ENCODE data around the gene AGAP1.

Gene AGAP1

DNA sequence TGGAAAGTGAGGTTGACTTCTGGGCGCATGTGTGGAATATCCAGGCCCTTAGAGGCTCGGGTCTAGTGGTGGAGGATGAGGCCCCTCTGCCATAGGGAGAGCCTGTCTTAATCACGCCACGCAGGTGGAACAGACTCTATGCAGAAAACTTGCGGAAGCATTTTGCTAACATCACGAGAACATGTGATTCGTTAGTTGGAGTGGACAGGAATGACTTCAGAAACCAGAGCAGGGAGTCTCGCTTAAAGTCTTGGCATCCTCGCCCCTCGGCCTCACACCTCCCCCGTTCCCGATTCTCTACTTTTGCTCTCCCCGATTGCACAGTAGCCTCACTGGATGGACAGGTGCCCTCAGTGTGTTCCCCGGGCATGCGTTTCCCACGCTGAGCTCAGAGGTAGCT is 340.9 kb downstream of the AGAP1 start:
- DNase-seq = no peak

DNA sequence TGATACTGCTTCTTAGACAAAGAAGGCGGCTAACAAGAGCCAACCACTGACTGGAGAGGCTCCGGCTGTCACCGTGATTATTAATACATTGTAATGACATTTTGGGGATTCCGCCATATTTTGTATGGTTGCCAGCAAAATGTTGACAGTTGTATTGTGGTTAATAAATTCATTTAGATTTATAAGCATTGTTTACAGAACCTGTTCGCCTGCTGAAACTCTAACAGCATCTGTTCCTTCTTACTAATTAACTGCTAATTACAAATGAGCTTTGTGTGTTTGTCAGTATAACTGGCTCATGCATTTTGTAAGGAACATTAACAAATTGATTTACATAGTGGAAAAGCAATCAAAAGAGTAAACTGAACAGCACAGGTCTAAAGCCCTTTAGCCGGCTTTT is 342.0 kb downstream of the AGAP1 start:
- no peak for DNase-seq

GRCh38 chr2:235836491-235836911 is 342.7 kb downstream of the AGAP1 start:
- DNase-seq = peak; percentile 59

DNA sequence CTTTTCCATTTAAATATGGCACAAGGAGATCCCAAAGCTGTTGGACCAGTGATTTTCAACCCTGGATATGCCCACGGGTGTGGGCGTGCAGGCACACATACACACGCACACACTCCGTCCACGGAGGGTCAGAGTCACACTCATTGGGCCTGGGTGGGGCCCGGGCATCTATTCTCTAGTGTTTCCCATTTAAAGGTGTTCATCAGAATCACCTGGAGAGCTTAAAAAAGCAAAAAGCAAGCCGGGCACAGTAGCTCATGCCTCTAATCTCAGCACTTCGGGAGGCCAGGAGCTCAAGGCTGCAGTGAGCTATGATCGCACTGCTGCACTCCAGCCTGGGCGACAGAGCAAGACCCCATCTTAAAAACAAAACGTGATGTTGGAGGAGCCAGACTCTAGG is 345.4 kb downstream of the AGAP1 start:
- DNase-seq = no peak

DNA sequence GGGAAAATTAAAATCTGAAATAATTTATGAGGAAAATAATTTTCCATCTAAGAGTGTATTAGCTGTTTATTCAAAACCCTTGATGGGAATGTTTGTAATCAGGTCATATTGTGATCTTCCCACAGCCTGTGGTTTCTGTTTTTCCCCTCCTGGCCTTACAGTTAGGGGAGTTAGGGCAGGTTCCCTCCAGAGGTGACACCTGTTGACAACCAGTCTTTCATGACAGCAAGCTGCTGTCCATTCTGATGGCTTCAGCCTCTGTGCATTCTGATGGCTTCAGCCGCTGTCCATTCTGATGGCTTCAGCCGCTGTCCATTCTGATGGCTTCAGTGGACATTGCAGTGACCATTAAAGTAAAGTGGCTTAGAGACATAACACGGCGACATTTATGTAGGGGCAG is 346.1 kb downstream of the AGAP1 start:
- DNase-seq = no peak

DNA sequence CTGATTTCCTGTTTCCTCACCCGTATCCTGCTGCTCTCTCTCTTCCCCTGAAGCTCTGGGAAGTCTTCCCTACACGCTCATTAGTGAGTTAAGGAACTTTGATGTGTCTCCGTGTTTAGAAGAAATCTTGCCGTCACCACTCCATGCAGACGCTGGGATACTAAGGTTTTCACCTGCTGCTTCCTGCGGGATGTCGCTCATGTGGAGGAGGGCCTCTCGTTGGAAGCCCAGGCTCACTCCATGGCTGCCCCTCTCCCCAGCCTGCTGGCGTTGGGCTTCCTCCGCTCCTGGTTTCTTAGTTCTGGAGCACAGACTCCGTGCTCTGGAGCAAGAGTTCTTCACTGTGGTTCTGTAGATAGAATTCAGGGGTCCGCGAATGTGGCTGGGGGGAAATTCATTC is 348.0 kb downstream of the AGAP1 start:
- DNase-seq = no peak

DNA sequence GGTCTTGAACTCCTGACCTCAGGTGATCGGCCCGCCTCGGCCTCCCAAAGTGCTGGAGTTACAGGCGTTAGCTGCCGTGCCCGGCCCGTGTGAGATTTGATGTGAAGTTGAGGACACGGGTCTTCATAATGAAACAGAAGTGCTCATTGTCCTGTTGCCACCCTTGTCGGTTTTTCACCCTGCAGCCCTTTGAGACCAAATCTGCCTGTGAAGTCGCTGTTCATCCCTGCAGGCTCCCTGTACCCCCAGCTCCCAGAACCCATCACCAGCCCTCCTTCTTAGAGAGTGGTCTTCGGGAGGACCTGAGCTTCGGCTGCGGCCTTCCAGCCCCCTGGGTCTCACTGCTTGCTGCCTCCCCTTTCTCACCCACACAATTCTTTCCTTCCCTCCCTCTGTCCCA is 349.1 kb downstream of the AGAP1 start:
- no peak for DNase-seq

DNA sequence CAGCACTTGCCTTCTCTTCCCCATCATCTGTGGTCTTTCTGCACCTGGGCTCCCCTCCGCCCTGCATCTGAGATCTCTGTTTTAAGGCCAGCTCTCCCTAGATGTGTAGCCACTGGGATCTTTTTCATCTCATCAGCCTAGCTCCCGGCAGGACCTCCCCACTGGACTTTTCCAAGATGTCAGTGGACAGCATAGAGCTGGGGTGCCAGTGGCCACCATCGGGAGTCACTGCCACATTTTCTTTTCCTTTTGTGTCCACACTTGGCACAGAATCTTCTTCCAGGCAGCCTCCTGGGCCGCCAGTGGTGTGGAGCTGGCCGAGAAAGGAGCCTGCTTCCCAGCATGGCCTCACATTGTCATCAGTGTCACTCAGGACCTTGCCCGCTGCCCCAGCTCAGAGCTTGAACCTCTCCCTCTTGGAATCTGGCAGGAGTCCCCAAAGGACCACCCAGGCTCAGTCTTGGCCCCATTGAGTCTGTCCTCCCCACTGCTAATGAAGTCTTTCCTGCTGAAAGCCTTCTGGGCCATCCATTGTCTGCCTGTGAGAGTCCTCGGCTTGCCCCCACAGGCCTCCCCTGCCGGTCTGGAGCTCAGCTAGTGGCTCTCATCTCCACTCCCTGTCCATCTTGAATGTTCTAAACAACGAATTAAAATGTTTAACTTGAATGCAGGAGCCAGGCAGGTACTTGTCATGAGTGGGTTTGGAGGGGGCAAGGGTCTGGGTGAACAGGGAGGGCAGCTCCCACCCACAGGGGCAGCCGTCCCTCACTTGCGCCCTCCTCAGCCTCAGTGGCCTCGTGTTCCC is 349.9 kb downstream of the AGAP1 start:
- DNase-seq = no peak

DNA sequence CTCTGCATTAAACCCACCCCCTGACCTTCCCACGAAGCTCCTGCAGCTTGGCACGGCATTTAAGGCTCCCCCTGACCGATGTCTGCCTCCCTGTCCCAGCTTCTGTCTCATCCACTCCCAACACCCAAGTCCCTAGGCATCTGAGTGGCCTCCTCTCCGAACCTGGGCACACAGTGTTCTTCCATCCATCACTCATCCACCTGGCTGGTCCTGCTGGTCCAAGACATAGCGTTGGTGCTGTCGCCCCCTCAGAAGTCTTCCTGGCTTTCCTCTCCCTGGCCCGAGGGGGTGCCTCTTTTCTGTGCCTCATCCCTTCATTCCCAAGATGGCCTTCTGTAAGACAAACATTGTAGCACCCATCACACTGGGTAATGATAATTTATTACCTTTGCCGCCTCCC is 350.7 kb downstream of the AGAP1 start:
- DNase-seq = no peak

DNA sequence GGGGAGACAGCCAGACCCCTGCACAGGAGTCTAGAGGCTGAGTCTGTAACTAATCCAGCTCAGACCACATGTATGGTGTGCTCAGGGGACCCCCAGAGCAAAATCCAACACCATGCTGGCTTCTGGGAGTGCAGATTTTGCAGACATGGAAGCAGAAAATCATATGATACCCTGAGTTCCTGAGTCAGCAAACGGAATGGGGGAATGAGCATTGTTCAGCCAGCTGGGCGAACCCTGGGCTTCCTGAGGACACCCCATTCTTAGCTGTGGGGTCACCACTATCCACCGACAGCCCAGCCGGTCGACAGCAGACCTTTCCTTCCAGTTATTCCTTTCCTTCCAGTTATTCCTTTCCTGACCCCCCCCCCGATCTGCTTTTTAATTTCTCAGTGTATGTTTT is 351.4 kb downstream of the AGAP1 start:
- no peak for DNase-seq

GRCh38 chr2:235847576-235847975 is 353.7 kb downstream of the AGAP1 start:
- DNase-seq = no peak

DNA sequence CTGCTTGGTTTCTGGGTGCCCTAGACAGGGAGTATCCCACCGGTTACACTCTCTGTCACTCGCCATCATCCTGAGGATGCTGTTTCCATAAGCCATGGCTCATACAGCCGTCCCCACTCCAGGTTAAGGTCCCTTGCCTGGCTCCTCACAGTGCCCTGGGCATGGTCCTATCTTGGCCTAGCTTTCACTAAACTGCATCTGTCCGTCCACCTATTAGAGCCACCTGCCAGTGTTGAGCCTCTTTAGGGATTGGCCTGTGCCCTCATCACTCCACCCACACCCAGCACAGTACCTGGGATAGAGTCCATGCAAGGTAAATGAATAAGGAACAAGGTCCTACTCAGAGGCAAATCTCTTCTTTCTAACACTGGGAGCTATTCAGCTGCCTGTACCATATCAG is 354.2 kb downstream of the AGAP1 start:
- DNase-seq = no peak

- no peak for DNase-seq
Measured at GRCh38 chr2:235848946-235849345, 355.1 kb downstream of the AGAP1 start.

DNA sequence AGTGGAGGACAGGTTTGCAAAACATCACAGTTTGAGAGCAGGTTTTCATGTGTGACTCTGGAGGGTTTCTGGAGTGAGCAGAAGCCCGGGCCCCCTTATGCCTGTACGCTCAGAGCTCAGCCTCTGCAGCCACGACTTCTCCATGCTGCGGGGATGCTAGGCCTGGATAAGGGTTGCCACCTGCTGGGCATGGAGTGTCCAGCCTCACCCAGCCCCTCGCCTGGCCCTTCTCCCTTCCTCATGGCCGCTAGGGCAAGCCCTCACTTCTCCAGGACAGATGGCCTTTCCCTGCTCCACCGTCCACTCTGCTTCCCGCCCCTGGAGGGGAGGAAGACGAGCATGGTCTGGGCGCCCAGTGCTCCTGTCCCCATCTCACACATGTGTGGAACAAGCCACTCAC is 355.6 kb downstream of the AGAP1 start:
- DNase-seq = no peak

- no peak for DNase-seq
Measured at GRCh38 chr2:235850289-235850688, 356.4 kb downstream of the AGAP1 start.

GRCh38 chr2:235850771-235851551 is 357.1 kb downstream of the AGAP1 start:
- no peak for DNase-seq

GRCh38 chr2:235851828-235852525 is 358.1 kb downstream of the AGAP1 start:
- no peak for DNase-seq

DNA sequence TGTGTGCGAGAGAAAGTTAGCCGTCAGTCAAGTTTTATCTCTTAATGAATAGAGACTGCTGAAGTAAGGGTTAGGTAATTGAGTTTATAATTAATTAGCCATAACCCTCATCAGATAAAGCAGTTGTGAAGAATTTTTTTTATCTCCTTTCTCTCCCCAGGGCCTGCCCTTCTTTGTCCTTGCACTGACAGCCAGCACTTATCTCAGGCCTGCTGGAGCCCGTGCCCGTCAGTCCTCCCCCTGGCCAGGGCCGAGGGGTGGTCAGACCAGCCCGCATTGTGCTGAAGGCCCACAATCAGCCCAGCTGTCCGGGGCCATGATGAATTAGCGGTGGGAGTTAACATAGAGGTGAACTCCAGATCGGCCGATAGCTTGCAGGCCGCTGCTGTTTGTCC is 358.7 kb downstream of the AGAP1 start:
- DNase-seq = no peak

DNA sequence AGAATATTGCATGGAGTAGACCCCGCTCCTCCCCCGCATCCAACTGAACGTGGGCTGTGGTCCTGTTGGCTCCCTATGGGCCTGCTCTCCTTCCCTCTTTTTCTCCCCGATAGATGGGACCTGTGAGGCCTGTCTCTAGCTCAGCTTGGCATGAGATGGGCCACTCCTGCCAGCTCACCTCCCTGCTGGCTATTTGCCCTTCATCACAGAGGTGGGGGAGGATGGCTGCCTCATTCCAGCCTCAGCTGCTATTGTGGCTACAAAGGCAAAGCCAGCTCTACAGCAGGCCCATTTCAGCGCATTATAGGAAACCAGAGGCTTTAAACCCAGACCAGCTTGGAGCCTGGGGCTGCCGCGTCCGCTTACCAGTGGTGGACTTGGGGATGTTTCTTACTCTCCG is 360.4 kb downstream of the AGAP1 start:
- no peak for DNase-seq

DNA sequence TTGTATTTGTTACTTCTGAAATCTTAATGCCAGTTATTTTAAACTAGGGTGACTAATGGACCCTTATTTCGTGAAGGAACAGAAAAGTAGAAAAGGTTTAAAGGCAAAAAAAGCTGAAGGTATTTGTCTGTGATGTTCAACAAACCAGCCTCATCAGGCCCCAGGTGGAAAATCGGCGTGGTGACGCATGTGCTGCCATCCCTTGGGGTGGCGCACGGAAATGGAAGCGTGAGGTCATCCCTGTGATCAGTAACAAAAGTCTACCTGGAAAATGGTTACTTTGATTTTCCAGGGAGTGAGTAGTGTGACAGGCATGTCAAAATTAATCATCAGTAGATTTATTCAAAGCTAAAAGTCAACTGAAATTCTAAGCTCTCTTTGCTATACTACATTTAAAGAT is 361.2 kb downstream of the AGAP1 start:
- no peak for DNase-seq

DNA sequence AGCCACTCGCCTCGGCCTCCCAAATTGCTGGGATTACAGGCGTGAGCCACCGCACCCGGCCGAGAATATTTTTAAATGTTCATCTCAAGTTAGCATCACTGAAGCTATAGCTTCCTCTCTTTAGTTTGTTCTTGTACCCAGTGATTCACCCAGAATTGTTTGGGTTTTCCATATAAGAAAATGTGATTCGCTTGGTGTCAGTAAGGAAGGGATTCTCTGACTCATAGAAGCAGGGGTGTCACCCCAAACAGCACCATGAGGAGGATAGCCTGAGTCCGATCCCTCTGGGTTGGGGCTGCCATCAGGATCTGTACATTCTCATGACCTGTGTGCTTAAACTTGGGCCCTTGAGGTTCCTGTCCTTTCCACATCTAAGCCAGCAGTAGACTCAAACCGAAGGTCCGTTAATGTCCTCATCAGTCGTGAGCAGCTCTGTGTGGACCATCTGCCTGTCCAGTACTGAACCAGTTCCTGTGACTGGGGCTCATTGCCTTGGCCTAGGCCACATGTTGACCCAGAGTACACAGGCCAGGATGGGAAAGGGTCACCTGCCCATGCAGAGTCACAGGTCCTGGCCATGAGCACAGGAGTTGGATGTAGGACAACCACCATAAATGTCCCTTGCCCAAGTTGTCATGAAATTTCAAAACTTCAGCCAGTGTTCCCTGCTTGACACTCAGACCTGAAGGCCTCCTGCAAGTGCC is 362.5 kb downstream of the AGAP1 start:
- no peak for DNase-seq

DNA sequence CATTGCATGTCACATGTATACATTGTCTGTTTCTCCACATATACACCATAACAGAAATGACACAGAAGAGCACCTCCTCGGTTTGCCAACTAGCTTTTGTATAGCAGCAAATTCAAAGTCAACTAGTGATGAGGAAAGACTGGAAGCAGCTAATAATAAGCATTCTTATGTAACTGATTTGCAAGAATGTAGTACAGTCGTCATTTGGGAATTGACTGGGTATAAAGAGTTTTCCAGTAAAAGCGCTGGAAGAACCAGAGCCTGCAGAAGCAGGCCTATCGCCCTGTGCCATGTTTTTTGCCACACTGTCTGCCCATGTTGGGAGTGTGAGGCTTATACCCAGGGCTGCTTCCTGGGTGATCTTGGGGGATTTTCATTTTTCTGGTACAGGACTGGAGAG is 363.8 kb downstream of the AGAP1 start:
- DNase-seq = no peak

DNA sequence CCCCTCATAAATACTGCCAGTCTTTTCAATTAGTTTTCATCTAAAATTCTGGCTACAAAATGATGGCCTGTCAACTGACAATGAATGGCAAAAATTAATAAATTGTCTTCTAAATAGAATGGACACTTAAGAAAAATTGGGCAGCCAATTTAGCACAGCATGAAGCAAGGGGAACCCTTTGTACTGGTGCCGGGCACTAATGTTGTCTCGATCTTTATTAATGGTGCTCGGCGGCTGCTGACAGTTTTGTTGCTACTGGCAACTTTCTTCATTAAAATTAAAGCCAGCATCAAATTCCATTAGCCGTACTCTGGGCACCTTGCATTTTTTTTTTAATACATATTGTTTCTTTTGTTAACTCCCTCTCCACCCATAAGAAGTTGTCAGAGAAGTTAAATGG is 365.0 kb downstream of the AGAP1 start:
- DNase-seq = no peak
